ENCODE measurements around the gene CD28.

CD28 gene

DNA sequence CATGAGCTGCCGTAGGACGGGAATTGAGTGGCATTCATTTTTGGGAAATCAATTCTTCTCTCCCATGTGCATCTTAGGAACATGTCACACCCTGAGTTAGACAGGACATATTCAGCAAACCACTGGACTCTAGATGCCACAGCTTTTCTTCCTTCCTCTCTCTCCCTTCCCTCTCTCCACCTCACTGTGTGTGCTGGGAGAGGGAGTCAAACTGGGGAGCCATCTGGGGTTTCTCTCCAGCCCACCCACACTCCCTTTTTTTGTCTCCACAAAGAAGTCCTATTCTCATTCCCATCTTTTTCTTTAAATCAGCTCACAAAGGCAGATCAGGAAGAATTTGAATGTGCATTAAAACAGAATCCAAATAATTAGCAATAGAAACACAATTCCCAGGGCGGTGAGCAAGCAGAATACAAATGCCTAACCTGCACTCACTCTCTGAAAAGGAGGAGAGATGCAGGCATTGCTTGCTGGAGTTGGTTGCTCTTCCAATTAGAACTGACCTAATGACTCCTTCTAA is 15.4 kb downstream of the CD28 start:
- Histone ChIP-seq H3K4me1 (ENCODE audit: control extremely low read depth in 1 of 4, control insufficient read depth in 4 of 4, insufficient read depth in 4 of 4, low read length in 3 of 4) (peaks cover 9 to 51% (median 21%) of the 10 kb centered on the region in 4 experiments), H3K4me3 (ENCODE audit: control insufficient read depth in 1 of 7, extremely low read depth in 1 of 7, insufficient read depth in 4 of 7, low read depth in 2 of 7, low read length in 6 of 7) (no peak overlapping the region), H3K36me3 (ENCODE audit: control insufficient read depth in 4 of 4, insufficient read depth in 4 of 4, low read length in 3 of 4) (no peaks in the 10 kb centered on the region), H3K27me3 (replicated peaks in 2 of 5; ENCODE audit: control insufficient read depth in 4 of 5, insufficient read depth in 5 of 5, low read length in 4 of 5) (no peaks in the 10 kb centered on the region), H3K27ac (ENCODE audit: insufficient read depth in 1 of 2, low read depth in 1 of 2, low read length in 2 of 2, poor library complexity in 1 of 2, severe bottlenecking in 2 of 2) (no peak overlapping the region), H3K9me3 (ENCODE audit: control extremely low read depth in 1 of 5, control insufficient read depth in 4 of 5, insufficient read depth in 2 of 5, low read depth in 1 of 5, low read length in 4 of 5) (no peaks in the 10 kb centered on the region)
- DNase-seq = no peak
- ChIA-PET CTCF (interaction anchor here (0.6 kb wide), 1 partner anchor 1071 kb away, joined by 3 read pairs; no protein-coding TSS in a partner anchor), POLR2A (no interaction called here)
- 100% methylated on average over 2 of the region's 3 CpGs for WGBS (ENCODE audit: insufficient coverage)

GRCh38 chr2:203722411-203722810 is 16.0 kb downstream of the CD28 start:
- CTCF ChIA-PET = no interaction called here
- H3K27ac ChIP-seq (ENCODE audit: insufficient read depth in 1 of 2, low read depth in 1 of 2, low read length in 2 of 2, poor library complexity in 1 of 2, severe bottlenecking in 2 of 2) = no peak overlapping the region
- peaks cover 9 to 45% (median 19%) of the 10 kb centered on the region in 4 experiments for H3K4me1 ChIP-seq (ENCODE audit: control extremely low read depth in 1 of 4, control insufficient read depth in 4 of 4, insufficient read depth in 4 of 4, low read length in 3 of 4)
- WGBS (ENCODE audit: insufficient coverage) = 100% methylated on average over 1 of the region's 2 CpGs
- no peak overlapping the region for H3K4me3 ChIP-seq (ENCODE audit: control insufficient read depth in 1 of 7, extremely low read depth in 1 of 7, insufficient read depth in 4 of 7, low read depth in 2 of 7, low read length in 6 of 7)
- H3K36me3 ChIP-seq (ENCODE audit: control insufficient read depth in 4 of 4, insufficient read depth in 4 of 4, low read length in 3 of 4) = no peaks in the 10 kb centered on the region
- no peaks in the 10 kb centered on the region for H3K27me3 ChIP-seq (replicated peaks in 2 of 5; ENCODE audit: control insufficient read depth in 4 of 5, insufficient read depth in 5 of 5, low read length in 4 of 5)
- no peak for DNase-seq
- POLR2A ChIA-PET = no interaction called here
- H3K9me3 ChIP-seq (ENCODE audit: control extremely low read depth in 1 of 5, control insufficient read depth in 4 of 5, insufficient read depth in 2 of 5, low read depth in 1 of 5, low read length in 4 of 5) = no peaks in the 10 kb centered on the region

DNA sequence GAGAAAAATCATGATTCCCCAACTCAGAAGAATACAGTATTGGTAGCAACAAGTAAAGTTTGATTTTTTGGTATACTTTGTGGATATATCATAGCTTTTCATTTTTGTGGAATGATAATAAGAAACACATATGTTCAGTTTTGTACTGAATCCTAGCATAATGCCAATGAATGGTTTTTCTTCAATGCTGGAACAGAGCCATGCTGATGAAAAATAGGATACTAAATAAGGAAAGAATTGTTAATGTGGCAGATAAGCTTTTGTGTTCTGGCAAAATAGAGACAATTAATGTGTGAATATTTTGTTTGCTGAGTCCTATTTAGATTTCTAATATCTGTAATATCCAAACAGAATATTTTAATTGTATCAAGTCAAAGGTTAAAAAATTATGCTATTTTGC is 21.9 kb downstream of the CD28 start:
- CTCF ChIA-PET = no interaction called here
- no peaks in the 10 kb centered on the region for H3K9me3 ChIP-seq (ENCODE audit: control extremely low read depth in 1 of 5, control insufficient read depth in 4 of 5, insufficient read depth in 2 of 5, low read depth in 1 of 5, low read length in 4 of 5)

DNA sequence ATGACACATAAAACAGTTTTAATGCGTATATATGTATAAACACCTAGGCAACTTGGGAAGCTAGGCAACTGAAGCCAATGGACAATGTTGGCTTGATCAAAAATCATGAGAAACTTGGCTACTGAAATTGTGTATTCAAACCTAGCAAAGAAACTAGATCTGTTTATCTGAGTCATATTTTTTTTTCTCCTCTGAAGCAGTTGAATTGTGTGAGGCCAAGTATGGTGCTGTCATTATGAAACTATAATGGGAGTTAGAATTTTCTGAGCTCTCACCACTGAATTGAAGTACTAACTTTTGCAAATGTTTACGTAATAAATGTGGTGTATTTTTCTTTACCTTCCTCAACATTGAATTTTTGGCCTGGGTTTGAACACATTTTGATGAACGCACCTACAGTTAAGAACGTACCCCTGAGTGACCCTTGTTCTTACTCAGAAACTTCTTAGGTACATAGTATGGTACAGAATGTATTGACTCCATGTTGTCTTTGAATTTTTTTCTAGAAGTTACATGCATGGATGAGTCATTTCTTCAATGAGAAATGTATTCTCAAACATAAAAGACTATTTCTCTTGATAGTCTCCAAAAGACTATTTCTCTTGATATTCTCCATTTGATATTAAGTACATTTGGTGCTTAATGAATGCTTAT is 23.8 kb downstream of the CD28 start:
- Histone ChIP-seq H3K36me3 (ENCODE audit: control insufficient read depth in 4 of 4, insufficient read depth in 4 of 4, low read length in 3 of 4) (no peaks in the 10 kb centered on the region), H3K4me3 (ENCODE audit: control insufficient read depth in 1 of 7, extremely low read depth in 1 of 7, insufficient read depth in 4 of 7, low read depth in 2 of 7, low read length in 6 of 7) (no peak overlapping the region)
- CTCF ChIA-PET = no interaction called here

More for the DNA sequence above, 21.9 kb downstream of the CD28 start:
- Histone ChIP-seq H3K4me1 (ENCODE audit: control extremely low read depth in 1 of 4, control insufficient read depth in 4 of 4, insufficient read depth in 4 of 4, low read length in 3 of 4) (no peaks in the 10 kb centered on the region), H3K4me3 (ENCODE audit: control insufficient read depth in 1 of 7, extremely low read depth in 1 of 7, insufficient read depth in 4 of 7, low read depth in 2 of 7, low read length in 6 of 7) (no peak overlapping the region), H3K27ac (ENCODE audit: insufficient read depth in 1 of 2, low read depth in 1 of 2, low read length in 2 of 2, poor library complexity in 1 of 2, severe bottlenecking in 2 of 2) (no peak overlapping the region), H3K27me3 (replicated peaks in 2 of 5; ENCODE audit: control insufficient read depth in 4 of 5, insufficient read depth in 5 of 5, low read length in 4 of 5) (no peaks in the 10 kb centered on the region), H3K36me3 (ENCODE audit: control insufficient read depth in 4 of 4, insufficient read depth in 4 of 4, low read length in 3 of 4) (no peaks in the 10 kb centered on the region)
- POLR2A ChIA-PET = no interaction called here
- DNase-seq = no peak

GRCh38 chr2:203730883-203731282 is 24.4 kb downstream of the CD28 start:
- Histone ChIP-seq H3K27ac (ENCODE audit: insufficient read depth in 1 of 2, low read depth in 1 of 2, low read length in 2 of 2, poor library complexity in 1 of 2, severe bottlenecking in 2 of 2) (no peak overlapping the region), H3K27me3 (replicated peaks in 2 of 5; ENCODE audit: control insufficient read depth in 4 of 5, insufficient read depth in 5 of 5, low read length in 4 of 5) (no peaks in the 10 kb centered on the region), H3K36me3 (ENCODE audit: control insufficient read depth in 4 of 4, insufficient read depth in 4 of 4, low read length in 3 of 4) (no peaks in the 10 kb centered on the region), H3K4me1 (ENCODE audit: control extremely low read depth in 1 of 4, control insufficient read depth in 4 of 4, insufficient read depth in 4 of 4, low read length in 3 of 4) (no peaks in the 10 kb centered on the region), H3K9me3 (ENCODE audit: control extremely low read depth in 1 of 5, control insufficient read depth in 4 of 5, insufficient read depth in 2 of 5, low read depth in 1 of 5, low read length in 4 of 5) (no peaks in the 10 kb centered on the region), H3K4me3 (ENCODE audit: control insufficient read depth in 1 of 7, extremely low read depth in 1 of 7, insufficient read depth in 4 of 7, low read depth in 2 of 7, low read length in 6 of 7) (no peak overlapping the region)
- DNase-seq = no peak
- POLR2A ChIA-PET = no interaction called here
- CTCF ChIA-PET = no interaction called here
- WGBS (ENCODE audit: insufficient coverage) = 100% methylated on average over 1 of the region's 2 CpGs

More for the DNA sequence above, 23.8 kb downstream of the CD28 start:
- Histone ChIP-seq H3K27ac (ENCODE audit: insufficient read depth in 1 of 2, low read depth in 1 of 2, low read length in 2 of 2, poor library complexity in 1 of 2, severe bottlenecking in 2 of 2) (no peak overlapping the region), H3K27me3 (replicated peaks in 2 of 5; ENCODE audit: control insufficient read depth in 4 of 5, insufficient read depth in 5 of 5, low read length in 4 of 5) (no peaks in the 10 kb centered on the region), H3K9me3 (ENCODE audit: control extremely low read depth in 1 of 5, control insufficient read depth in 4 of 5, insufficient read depth in 2 of 5, low read depth in 1 of 5, low read length in 4 of 5) (no peaks in the 10 kb centered on the region), H3K4me1 (ENCODE audit: control extremely low read depth in 1 of 4, control insufficient read depth in 4 of 4, insufficient read depth in 4 of 4, low read length in 3 of 4) (no peaks in the 10 kb centered on the region)
- POLR2A ChIA-PET = no interaction called here
- no CpG with 5 or more reads among the region's 4 CpGs for WGBS (ENCODE audit: insufficient coverage)
- no peak for DNase-seq

DNA sequence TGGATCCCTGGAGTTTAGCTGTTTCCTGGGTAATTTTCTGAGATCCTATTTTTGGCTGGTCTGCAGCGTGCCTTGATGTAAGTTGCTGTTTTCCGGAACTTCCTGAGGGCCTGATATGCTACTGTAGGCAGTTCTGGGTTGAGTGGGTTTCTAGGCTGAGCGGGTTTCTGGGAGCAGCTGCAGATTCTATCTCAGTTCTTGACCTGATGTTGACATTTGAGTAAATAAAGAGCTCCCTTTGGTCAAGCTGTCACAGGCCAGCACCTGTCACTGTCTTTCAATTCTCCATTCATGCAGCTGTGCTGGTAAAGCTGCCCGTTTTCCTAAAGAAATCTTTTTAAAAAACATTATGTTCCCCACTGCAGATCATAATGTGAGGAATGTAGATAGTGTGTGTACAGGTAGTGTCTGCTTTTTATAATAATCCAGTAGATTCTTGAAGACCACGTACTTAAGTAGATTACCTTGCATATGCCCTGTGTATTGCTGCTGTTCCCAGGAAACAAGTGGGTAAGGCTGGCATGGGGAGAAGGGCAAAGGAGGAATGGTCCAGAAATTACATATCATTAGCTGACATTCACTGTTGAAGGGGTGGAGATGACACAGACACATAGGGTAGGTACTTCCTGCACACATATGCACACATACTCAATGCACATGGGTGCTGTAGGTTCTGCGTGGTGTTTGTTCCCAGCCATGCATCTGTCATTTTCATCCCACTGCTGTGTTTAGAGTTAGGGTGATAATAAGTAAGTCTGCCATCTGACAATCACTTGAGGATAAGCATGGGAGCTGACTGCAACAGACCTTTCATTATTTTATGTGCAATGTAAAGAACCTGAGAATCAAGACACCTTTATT is 25.9 kb downstream of the CD28 start:
- no peaks in the 10 kb centered on the region for H3K27me3 ChIP-seq (replicated peaks in 2 of 5; ENCODE audit: control insufficient read depth in 4 of 5, insufficient read depth in 5 of 5, low read length in 4 of 5)
- ChIA-PET POLR2A (no interaction called here), CTCF (no interaction called here)
- no peak for DNase-seq
- H3K9me3 ChIP-seq (ENCODE audit: control extremely low read depth in 1 of 5, control insufficient read depth in 4 of 5, insufficient read depth in 2 of 5, low read depth in 1 of 5, low read length in 4 of 5) = no peaks in the 10 kb centered on the region
- H3K27ac ChIP-seq (ENCODE audit: insufficient read depth in 1 of 2, low read depth in 1 of 2, low read length in 2 of 2, poor library complexity in 1 of 2, severe bottlenecking in 2 of 2) = no peak overlapping the region
- H3K36me3 ChIP-seq (ENCODE audit: control insufficient read depth in 4 of 4, insufficient read depth in 4 of 4, low read length in 3 of 4) = peaks cover 0 to 2% (median 0%) of the 10 kb centered on the region in 4 experiments
- WGBS (ENCODE audit: insufficient coverage) = 88% methylated on average over 4 of the region's 6 CpGs
- H3K4me1 ChIP-seq (ENCODE audit: control extremely low read depth in 1 of 4, control insufficient read depth in 4 of 4, insufficient read depth in 4 of 4, low read length in 3 of 4) = no peaks in the 10 kb centered on the region
- no peak overlapping the region for H3K4me3 ChIP-seq (ENCODE audit: control insufficient read depth in 1 of 7, extremely low read depth in 1 of 7, insufficient read depth in 4 of 7, low read depth in 2 of 7, low read length in 6 of 7)

DNA sequence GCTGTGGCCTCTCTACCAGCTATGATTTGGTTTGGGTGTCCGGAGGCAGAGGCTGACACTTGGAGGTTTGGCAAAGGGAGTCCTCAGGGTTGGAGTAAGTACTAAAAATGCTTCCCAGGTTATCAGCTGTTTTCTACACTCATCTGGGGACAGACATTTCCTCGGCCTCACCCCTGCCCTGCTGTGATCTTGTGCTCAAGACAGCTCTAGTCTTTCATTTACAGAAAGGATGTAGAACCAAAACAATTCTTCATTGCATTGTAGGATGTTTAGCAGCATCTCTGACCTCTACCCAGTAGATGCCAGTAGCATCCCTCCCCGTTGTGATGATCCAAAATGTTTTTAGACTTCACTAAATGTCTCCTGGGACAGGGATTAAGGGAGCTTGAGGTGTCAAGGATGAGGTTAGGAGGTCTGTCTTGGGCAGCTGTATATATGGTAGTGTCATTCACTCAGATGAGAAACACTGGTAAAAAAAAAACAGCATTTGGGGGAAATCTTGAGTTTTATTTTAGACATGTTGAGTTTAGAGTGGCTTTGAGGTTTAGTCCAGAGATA is 26.6 kb downstream of the CD28 start:
- CTCF ChIA-PET = no interaction called here
- POLR2A ChIA-PET = no interaction called here
- Histone ChIP-seq H3K4me1 (ENCODE audit: control extremely low read depth in 1 of 4, control insufficient read depth in 4 of 4, insufficient read depth in 4 of 4, low read length in 3 of 4) (no peaks in the 10 kb centered on the region), H3K9me3 (ENCODE audit: control extremely low read depth in 1 of 5, control insufficient read depth in 4 of 5, insufficient read depth in 2 of 5, low read depth in 1 of 5, low read length in 4 of 5) (no peaks in the 10 kb centered on the region), H3K4me3 (ENCODE audit: control insufficient read depth in 1 of 7, extremely low read depth in 1 of 7, insufficient read depth in 4 of 7, low read depth in 2 of 7, low read length in 6 of 7) (no peak overlapping the region), H3K27me3 (replicated peaks in 2 of 5; ENCODE audit: control insufficient read depth in 4 of 5, insufficient read depth in 5 of 5, low read length in 4 of 5) (no peaks in the 10 kb centered on the region), H3K36me3 (ENCODE audit: control insufficient read depth in 4 of 4, insufficient read depth in 4 of 4, low read length in 3 of 4) (peaks cover 0 to 2% (median 0%) of the 10 kb centered on the region in 4 experiments), H3K27ac (ENCODE audit: insufficient read depth in 1 of 2, low read depth in 1 of 2, low read length in 2 of 2, poor library complexity in 1 of 2, severe bottlenecking in 2 of 2) (no peak overlapping the region)
- 96% methylated on average over 3 of the region's 3 CpGs for WGBS (ENCODE audit: insufficient coverage)
- DNase-seq = no peak
